Measurements from ENCODE around the gene RAD54L2.
"Not testable (repeated sequence)": the region's sequence is repeated elsewhere in the genome, so short reads cannot be mapped to it uniquely, and the experiment has no call there.

RAD54L2 gene

DNA sequence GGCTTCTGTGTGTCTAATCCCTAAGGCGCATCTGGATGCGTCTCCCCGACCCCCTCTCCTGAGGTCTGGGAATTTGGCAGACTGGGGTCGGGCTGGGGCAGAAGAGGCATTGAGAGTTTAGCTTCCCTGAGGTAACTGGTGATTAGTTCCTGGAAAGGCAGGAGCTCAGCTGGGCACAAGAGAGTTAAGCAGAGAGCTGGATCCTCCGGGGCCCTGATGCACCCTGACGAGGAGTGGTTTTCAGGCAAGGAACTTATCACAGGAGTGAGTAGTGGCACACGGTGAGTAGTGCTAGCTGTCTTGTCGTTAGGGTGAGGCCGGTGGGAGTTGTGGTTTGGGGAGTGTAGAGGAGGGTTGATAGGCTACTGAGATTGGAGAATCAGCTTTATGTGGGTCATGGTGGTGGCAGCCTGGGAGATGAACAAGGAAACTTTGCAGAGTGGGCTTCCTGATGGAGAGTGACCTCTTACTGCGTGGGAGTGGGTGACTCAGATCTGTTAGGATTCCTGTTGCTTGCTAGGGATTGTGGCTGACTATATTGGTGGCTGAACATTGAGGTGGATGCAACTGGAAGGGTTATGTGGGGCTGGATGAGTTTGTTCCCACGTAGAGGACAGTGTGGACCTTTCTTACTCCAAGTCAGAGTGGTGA lies 897 bp downstream of the RAD54L2 start:
- DNase-seq (ENCODE audit: low spot score): peak; percentile 21

DNA sequence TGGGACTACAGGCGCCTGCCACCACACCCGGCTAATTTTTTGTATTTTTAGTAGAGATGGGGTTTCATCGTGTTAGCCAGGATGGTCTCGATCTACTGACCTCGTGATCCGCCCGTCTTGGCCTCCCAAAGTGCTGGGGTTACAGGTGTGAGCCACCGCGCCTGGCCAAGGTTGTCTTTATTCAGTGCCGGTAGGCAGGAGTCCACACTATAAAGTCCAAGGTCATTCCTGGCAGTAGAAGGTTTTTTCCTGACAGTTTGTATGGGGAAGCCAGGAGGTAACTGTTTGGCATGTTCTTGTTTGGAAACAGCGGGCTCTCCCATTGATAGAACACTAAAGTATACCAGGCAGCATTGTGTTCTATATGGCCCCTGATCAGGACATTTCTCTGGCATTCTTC lies 4.1 kb downstream of the RAD54L2 start:
- DNase-seq (ENCODE audit: low spot score): not testable (repeated sequence)

DNA sequence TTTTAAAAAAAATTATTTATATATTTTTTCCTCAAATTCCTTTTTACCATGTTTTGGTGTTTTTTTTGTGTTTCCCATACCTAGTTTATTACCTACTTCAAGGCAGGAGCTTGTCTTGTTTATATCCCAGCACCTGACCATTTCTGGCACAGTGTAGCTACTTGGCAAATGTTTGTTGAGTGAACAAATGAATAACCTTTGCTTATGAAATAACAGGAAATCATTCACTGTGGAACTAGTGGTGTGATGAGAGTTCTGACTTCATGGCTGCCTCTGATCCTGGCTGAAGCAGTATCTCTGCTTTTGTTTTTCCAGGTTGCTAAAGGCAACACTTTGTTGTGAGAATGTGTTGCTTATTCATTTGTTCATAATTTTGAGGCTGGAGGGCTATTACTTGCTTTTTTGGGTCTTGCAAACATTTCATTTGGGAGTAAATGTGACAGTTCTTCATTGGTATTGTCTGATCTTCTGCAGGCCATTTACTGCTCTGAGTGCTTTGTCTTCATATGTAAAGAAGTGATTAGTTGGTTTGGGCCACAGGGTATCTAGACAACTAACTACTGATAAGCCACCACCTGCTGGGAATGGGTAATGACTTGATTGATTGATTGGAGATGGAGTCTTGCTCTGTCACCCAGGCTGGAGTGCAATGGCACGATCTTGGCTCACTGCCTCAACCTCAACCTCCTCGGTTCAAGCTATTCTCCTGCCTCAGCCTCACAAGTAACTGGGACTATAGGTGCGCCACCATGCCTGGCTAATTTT lies 5.7 kb downstream of the RAD54L2 start:
- no peak for DNase-seq (ENCODE audit: low spot score)

DNA sequence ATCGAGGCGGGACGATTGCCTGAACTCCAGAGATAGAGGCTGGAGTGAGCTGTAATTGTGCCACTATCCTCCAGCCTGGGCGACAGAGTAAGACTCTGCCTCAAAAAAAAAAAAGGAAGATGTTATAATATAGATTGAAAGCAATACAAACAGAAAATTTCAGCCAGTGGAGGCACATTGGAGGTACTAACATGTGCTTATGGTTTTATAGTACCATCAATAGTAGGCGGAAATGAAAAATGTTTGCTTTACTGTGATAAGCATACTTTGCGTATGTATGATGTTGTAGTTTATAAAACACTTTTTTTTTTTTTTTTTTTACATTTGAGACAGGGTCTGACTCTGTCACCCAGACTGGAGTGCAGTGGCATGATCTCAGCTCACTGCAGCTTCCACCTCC lies 8.8 kb downstream of the RAD54L2 start:
- DNase-seq (ENCODE audit: low spot score): no peak

DNA sequence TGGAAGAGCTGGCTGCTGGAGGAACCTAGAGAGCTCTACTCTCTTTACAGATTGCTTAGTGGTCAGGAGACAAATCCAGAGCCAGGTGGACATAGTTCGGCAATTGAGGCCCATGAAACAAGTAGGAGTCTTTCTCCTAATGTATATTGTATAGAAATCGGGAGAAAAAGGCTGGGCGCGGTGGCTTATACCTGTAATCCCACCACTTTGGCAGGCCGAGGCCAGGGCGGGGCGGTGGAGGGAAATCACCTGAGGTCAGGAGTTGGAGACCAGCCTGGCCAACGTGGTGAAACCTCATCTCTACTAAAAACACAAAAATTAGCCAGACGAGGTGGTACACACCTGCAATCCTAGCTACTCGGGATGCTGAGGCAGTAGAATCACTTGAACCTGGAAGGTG lies 10.8 kb downstream of the RAD54L2 start:
- no peak for DNase-seq (ENCODE audit: low spot score)

DNA sequence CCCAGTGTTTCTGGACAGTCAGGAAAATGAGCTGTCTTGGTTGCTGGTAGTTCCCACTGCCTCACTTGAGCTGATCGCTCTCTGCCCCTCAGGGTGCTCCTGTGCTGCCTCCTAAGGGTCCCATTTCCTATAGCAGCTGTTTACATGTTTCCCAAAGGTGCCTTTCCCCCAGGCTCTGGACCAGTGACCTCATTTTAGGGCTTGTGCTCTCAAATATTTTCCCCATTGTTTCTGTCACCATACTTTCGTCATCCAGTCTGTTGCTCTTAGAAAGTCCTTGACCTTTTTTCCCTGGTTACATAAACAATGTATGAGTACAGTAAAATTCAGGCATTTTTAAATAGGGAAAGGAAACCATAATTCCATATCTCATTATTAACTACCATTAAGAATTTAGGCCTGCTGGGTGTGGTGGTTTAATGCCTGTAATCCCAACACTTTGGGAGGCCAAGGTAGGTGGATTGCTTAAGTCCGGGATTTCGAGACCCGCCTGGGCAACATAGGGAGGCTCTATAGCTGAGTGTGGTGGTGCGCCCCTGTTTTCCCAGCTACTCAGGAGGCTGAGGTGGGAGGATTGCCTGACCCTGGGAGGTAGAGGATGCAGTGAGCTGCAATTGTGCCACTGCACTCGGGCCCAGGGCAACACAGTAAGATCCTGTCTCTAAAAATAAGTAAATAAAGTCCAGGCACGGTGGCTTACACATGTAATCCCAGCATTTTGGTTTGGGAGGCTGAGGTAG lies 11.7 kb downstream of the RAD54L2 start:
- no peak for DNase-seq (ENCODE audit: low spot score)

DNA sequence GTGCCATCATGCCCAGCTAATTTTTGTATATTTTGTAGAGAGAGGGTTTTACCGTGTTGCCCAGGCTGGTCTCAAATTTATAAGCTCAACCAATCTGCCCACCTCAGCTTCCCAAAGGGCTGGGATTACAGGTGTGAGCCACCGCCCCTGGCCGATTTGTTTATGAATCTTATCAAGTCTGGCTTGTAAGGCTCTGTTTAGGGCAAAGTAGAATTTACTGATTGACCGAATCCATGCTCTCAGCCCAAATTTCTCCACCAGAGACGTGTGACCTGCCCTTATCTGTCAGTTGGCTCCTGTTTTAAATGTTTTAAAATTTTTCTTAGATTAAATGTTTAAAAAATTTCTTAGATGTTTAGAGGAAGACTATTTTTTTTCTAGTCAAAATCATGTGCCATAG lies 19.5 kb downstream of the RAD54L2 start:
- no peak for DNase-seq (ENCODE audit: low spot score)

DNA sequence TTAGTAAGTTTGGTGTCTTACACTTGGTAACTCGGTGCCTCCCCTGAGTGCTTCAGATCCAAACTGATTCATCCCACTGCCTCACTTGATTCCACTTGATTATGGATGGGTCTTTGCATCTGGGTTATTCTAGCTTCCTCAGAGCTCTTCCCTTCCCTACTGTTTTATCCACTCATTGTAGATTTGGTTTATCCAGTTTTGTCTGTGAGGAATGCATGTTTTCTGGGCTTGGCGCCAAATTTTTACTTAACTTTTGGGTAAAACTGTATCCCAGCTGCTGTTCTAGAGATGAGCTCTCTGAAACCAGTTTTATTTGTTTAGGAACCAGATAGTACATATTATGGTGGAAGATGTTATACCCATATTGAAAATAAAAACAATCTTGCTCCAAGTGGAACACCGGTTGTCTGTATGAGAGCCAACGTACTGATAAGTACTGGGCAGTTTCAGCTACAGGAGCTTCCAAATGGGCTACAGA lies 20.9 kb downstream of the RAD54L2 start:
- no peak for DNase-seq (ENCODE audit: low spot score)

DNA sequence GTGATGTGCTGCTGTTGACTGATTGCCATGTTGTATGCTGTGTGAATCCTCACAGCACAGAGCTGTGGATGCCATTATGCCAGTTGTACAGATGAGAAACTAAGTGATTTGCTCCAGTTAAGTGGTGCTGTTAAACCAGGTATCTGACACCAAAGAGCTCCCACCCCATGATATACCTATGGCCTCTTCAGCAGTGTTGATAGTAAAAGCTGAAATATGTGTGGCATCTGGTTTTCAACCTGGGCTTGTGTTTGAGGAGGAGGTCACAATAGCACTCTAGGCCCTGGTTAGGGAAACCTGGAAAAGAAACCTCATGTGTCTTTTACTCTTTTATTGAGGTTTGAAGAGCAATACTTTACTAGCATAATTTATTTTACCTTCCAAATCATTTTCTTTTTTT lies 21.4 kb downstream of the RAD54L2 start:
- no peak for DNase-seq (ENCODE audit: low spot score)

DNA sequence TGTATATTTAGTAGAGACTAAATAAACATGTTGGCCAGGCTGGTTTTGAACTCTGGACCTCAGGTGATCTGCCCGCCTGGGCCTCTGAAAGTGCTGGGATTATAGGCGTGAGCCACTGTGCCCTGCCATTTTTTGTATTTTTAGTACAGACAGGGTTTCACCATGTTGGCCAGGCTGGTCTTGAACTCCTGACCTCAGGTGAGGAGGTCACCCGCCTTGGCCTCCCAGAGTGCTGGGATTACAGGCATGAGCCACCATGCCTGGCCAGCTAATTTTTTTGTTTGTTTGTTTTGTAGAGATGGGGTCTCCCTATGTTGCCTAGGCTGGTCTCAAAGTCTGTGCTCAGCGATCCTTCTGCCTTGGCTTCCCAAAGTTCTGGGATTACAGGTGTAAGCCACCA lies 23.9 kb downstream of the RAD54L2 start:
- DNase-seq (ENCODE audit: low spot score): not testable (repeated sequence)

DNA sequence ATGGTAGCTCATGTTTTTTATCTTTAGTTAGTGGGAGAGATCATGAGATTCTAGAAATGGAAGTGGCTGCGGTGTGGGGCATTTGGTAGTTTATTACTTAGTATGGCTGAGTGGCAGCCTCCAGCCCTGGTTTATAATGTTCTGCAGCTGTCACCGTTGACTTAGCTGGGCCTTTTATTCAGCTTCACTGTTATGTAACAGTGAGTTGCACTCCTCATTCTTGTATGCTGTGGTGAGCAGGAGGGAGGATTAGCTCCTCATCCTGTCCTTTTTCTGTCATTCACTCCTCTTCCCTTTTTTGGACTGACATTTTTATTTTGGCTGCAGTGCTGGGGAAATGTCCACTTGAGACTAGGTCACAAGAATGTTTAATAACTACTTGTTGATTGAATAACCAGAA lies 29.5 kb downstream of the RAD54L2 start:
- peak; percentile 70 for DNase-seq (ENCODE audit: low spot score)

DNA sequence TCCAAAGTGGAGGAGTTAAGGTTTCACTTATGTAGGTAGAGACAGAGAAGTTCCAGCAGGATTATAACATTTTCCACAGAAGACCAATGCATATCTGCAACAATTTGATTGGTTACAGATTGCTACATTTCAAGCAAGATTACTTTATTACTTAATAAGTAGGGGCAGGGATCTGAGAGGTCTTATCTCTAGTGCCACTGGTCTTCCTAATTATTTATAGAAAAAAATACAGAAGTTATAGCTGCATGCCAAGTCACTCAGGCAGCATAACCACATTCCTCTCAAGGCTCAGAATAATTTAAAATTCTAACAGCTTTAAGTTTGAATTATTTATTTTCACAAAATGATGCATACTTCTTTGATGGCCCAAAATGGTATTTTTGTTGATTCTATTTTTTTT lies 30.5 kb downstream of the RAD54L2 start:
- DNase-seq (ENCODE audit: low spot score): no peak

DNA sequence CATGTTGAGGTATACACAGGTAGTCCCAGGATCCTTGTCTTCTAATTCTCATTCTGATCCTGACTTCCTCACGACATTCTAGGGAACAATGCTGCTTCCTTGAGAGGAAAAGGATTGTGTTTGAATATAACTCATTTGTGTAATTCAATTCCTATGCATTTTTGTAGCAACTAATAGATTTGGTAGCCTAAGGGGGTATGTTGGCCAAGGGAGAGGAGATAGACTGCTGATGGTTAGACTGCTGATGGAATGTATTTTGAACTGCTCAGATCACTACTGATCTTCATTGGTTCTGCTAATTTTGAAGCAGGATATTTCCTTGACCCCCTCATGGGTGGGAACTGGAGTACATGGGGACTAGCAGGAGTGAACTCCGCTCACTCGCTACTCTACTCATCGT lies 39.7 kb downstream of the RAD54L2 start:
- no peak for DNase-seq (ENCODE audit: low spot score)

DNA sequence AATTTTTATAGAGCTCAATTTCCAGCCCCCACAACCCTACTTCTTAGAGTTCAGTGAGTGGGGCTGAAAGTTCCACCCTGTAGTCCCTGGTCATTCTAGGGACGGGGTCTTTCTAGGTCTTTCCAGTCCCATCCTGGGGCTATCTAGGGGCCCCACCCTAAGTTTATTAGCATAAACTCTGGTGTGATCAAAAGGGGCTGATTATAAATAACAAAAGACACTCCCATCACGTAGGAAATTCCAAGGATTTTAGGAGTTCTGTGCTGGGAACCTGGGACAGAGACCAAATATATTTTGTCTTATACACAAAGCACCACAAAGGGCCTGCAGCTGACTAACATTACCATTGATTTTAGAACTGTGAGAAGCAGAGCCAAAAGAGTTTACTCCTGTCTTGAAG lies 41.9 kb downstream of the RAD54L2 start:
- DNase-seq (ENCODE audit: low spot score): no peak

DNA sequence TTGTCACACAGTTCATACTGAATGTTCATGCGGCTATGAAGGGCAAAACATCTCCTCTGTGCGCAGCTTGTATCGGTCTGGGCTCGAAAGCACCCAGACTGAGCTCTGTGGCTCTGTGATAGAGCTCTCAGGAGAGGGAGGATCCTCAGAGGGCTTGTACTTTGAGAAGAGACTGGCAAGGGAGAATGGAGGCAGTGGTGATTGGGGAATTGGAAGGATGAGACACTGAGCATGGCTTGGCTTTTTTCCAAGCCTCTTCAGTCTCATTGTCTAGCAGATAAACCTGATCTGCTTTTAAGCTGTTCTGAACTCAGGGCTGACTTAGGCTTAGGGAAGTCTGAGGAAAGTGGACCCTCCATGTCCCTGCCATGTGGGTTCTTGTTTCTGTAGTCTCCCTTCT lies 43.0 kb downstream of the RAD54L2 start:
- no peak for DNase-seq (ENCODE audit: low spot score)

DNA sequence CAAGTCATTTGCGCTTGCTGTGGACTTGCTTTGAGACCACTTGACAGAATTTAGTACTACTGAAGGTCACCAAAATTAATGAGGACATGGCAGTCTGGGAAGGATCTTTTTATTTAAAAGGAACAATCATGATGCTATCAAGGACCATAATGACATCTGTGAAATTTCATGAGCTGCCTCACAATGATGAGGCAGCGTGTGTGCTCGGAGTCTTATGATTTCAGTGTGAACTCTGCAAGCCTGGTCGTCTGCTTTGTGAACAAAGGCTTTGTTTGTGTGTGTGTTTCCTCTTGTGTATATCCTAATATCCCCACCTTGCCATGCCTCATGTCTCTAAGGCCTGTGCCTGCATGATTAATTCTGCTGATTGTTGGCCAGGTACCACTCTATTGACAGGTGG lies 46.7 kb downstream of the RAD54L2 start:
- peak; percentile 72 for DNase-seq (ENCODE audit: low spot score)

DNA sequence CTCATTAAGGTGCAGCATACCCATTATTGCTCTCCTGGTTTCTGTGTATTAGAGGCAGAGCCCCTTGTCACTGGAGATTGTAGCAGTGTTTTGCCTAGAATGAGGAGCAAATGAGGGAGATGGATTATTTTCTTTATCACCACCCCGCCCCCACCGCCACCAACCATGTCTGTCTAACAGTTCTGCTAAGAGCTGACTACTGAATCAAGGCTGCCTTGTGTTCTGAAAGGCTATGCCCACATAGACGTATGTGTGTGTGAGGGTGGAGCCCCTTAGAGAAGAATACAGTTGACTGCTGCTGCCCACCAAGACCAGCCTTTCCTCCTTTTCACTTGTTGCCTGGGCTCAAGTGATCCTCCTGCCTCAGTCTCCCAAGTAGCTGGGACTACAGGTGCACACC lies 47.4 kb downstream of the RAD54L2 start:
- DNase-seq (ENCODE audit: low spot score): no peak
